Trophoblast cell (in vitro differentiated cells and primary cell): Measurements from ENCODE around the gene NSD1.

ENCODE experiments used
- DNase-seq, 2 donors: peaks; one replicate each; pipeline ENCODE4 v3.0.0-alpha.2; 2016
- H2AFZ ChIP-seq: 2 replicates; pipeline ENCODE4 v1.6.1; 2013; ENCODE audit warnings: low read length, moderate library complexity, mild to moderate bottlenecking; ENCODE audit not compliant: insufficient read depth, poor library complexity
- H2AK5ac ChIP-seq: 2 replicates; pipeline ENCODE4 v1.6.1; 2013; ENCODE audit warnings: mild to moderate bottlenecking, low read length
- H2BK120ac ChIP-seq: 2 replicates; pipeline ENCODE4 v1.6.1; 2013; ENCODE audit warnings: low read length, mild to moderate bottlenecking, moderate library complexity; ENCODE audit not compliant: insufficient read depth, poor library complexity
- H2BK12ac ChIP-seq: 2 replicates; pipeline ENCODE4 v1.6.1; 2013; ENCODE audit warnings: mild to moderate bottlenecking, low read length, moderate library complexity
- H2BK5ac ChIP-seq: 2 replicates; pipeline ENCODE4 v1.6.1; 2013; ENCODE audit warnings: low read length, low read depth, moderate library complexity, mild to moderate bottlenecking; ENCODE audit not compliant: poor library complexity
- H3K14ac ChIP-seq: 2 replicates; pipeline ENCODE4 v1.6.1; 2013; ENCODE audit warnings: mild to moderate bottlenecking, low read length
- H3K18ac ChIP-seq: 2 replicates; pipeline ENCODE4 v1.6.1; 2013; ENCODE audit warnings: mild to moderate bottlenecking, low read length
- H3K23ac ChIP-seq: 2 replicates; pipeline ENCODE4 v1.6.1; 2013; ENCODE audit warnings: low read length
- H3K27ac ChIP-seq: 2 replicates; pipeline ENCODE4 v1.5.1; 2013; ENCODE audit warnings: low read depth, mild to moderate bottlenecking, inconsistent platforms, low read length, moderate library complexity
- H3K27me3 ChIP-seq: 2 replicates; pipeline ENCODE4 v1.6.1; 2013; ENCODE audit warnings: inconsistent platforms, mild to moderate bottlenecking, low read length, moderate library complexity; ENCODE audit not compliant: insufficient read depth
- H3K36me3 ChIP-seq, 2 experiments: 1 replicate in 1 of 2; 2 replicates in 1 of 2; pipeline ENCODE4 v1.6.1; 2013; ENCODE audit warnings: low read length in 2 of 2, mild to moderate bottlenecking in 2 of 2, moderate library complexity in 1 of 2; ENCODE audit not compliant: insufficient read depth in 2 of 2, control insufficient read depth in 1 of 2
- H3K4ac ChIP-seq: 2 replicates; pipeline ENCODE4 v1.6.1; 2013; ENCODE audit warnings: low read depth, mild to moderate bottlenecking, low read length, moderate library complexity
- H3K4me1 ChIP-seq, 2 experiments: 1 replicate in 1 of 2; 2 replicates in 1 of 2; pipeline ENCODE4 v1.6.1; 2013; ENCODE audit warnings: low read length in 2 of 2, mild to moderate bottlenecking in 2 of 2, moderate library complexity in 1 of 2; ENCODE audit not compliant: insufficient read depth in 2 of 2, control insufficient read depth in 1 of 2
- H3K4me2 ChIP-seq: 2 replicates; pipeline ENCODE4 v1.6.1; 2013; ENCODE audit warnings: inconsistent platforms, mild to moderate bottlenecking, low read length, moderate library complexity
- H3K4me3 ChIP-seq: 2 replicates; pipeline ENCODE4 v1.5.1; 2013; ENCODE audit warnings: mild to moderate bottlenecking, low read depth, low read length, inconsistent platforms
- H3K79me1 ChIP-seq: one replicate; pipeline ENCODE4 v1.6.1; 2013; ENCODE audit warnings: low read length
- H3K79me2 ChIP-seq: 2 replicates; pipeline ENCODE4 v1.6.1; 2013; ENCODE audit warnings: low read length, mild to moderate bottlenecking; ENCODE audit not compliant: control insufficient read depth, insufficient read depth, poor library complexity
- H3K9ac ChIP-seq: 2 replicates; pipeline ENCODE4 v1.6.1; 2013; ENCODE audit warnings: mild to moderate bottlenecking, low read length
- H3K9me3 ChIP-seq: 2 replicates; pipeline ENCODE4 v1.6.1; 2013; ENCODE audit warnings: low read depth, mild to moderate bottlenecking, control low read depth, inconsistent platforms, low read length; ENCODE audit not compliant: insufficient read depth
- H4K12ac ChIP-seq: 2 replicates; pipeline ENCODE4 v1.6.1; 2013; ENCODE audit warnings: low read depth, mild to moderate bottlenecking, low read length, moderate library complexity
- H4K8ac ChIP-seq: 2 replicates; pipeline ENCODE4 v1.6.1; 2013; ENCODE audit warnings: low read depth, mild to moderate bottlenecking, low read length, moderate library complexity
- H4K91ac ChIP-seq: one replicate; pipeline ENCODE4 v1.6.1; 2013; ENCODE audit warnings: low read depth, mild to moderate bottlenecking, low read length, moderate library complexity
- WGBS: extraction: QIAGEN DNeasy Blood & Tissue Kit; methylation state at CpG from one replicate; pipeline ENCODE4 v1.1.7; 2013; ENCODE audit warnings: missing lambda C conversion rate; ENCODE audit not compliant: insufficient read length, insufficient coverage; ENCODE audit errors: extremely low coverage; 5-methylcytosine and 5-hydroxymethylcytosine counted together

The NSD1 gene

DNA sequence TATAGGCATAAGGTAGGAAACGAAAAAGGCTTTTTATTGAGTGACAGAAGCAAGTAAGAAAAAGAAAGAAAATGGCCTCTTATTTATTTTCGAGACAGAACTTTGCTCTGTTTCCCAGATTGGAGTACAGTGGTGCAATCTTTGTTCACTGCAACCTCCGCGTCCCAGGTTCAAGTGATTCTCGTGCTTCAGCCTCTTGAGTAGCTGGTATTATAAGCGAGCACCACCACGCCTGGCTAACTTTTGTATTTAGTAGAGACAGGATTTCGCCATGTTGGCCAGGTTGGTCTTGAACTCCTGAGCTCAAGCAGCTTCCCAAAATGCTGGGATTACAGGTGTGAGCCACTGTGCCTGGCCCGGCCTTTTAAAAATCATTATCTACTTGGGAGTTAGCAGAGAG lies 70.7 kb downstream of the NSD1 start:
- DNase-seq: no peak
- Histone ChIP-seq H4K8ac (no peak overlapping the region), H2BK120ac (no peak overlapping the region), H3K79me2 (no peaks in the 10 kb centered on the region), H3K4me2 (no peak overlapping the region), H2BK12ac (no peak overlapping the region), H3K23ac (no peak overlapping the region), H2AK5ac (no peak overlapping the region), H3K27ac (no peak overlapping the region), H3K4me1 (no peaks in the 10 kb centered on the region), H4K91ac (no peak overlapping the region), H2BK5ac (no peak overlapping the region), H3K9ac (no peak overlapping the region), H3K18ac (no peak overlapping the region), H3K79me1 (no peaks in the 10 kb centered on the region), H3K9me3 (no peaks in the 10 kb centered on the region), H3K36me3 (peaks cover 33 to 34% of the 10 kb centered on the region in 2 experiments), H2AFZ (no peak overlapping the region), H4K12ac (no peak overlapping the region), H3K14ac (no peak overlapping the region), H3K4ac (no peak overlapping the region), H3K27me3 (no peaks in the 10 kb centered on the region), H3K4me3 (no peak overlapping the region)
- no CpG with 5 or more reads among the region's 9 CpGs for WGBS

DNA sequence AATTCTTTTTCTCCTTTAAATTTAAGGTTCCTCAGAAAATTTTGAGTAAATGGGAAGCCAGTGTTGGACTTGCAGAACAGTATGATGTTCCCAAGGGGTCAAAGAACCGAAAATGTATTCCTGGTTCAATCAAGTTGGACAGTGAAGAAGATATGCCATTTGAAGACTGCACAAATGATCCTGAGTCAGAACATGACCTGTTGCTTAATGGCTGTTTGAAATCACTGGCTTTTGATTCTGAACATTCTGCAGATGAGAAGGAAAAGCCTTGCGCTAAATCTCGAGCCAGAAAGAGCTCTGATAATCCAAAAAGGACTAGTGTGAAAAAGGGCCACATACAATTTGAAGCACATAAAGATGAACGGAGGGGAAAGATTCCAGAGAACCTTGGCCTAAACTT lies 76.0 kb downstream of the NSD1 start:
- Histone ChIP-seq H3K4me1 (no peaks in the 10 kb centered on the region), H3K14ac (no peak overlapping the region), H3K27me3 (no peaks in the 10 kb centered on the region), H3K79me1 (no peaks in the 10 kb centered on the region), H3K79me2 (no peaks in the 10 kb centered on the region), H2BK5ac (no peak overlapping the region), H2AFZ (no peak overlapping the region), H3K9ac (no peak overlapping the region), H3K4me3 (no peak overlapping the region), H2BK12ac (no peak overlapping the region), H4K8ac (no peak overlapping the region), H2AK5ac (no peak overlapping the region), H3K36me3 (peaks cover 27 to 43% of the 10 kb centered on the region in 2 experiments), H3K27ac (no peak overlapping the region), H3K18ac (no peak overlapping the region), H3K9me3 (no peaks in the 10 kb centered on the region), H3K4me2 (no peak overlapping the region), H4K91ac (no peak overlapping the region), H3K23ac (no peak overlapping the region), H3K4ac (no peak overlapping the region), H2BK120ac (no peak overlapping the region), H4K12ac (no peak overlapping the region)
- no peak for DNase-seq
- no CpG with 5 or more reads among the region's 4 CpGs for WGBS

DNA sequence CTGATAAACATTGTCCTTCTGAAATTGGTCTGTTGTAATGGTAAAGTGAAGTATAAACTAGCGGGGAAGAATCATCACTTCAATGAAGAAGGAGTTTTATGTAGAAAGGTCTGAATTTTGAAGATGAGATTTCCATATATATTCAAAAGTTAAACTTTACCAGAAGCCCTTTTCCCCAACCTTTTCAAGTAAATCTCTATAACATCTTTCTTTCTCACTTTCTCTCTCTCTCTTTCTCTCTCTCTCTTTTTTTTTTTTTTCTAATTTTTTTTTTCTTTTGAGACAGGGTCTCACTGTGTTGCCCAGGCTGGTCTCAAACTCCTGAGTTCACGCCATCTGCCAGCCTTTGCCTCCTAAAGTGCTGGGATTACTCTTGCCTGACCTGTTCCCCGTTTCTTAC lies 78.7 kb downstream of the NSD1 start:
- H3K4me3 ChIP-seq: no peak overlapping the region
- no peak overlapping the region for H3K9ac ChIP-seq
- H2AK5ac ChIP-seq: no peak overlapping the region
- H2BK5ac ChIP-seq: no peak overlapping the region
- H3K36me3 ChIP-seq: peaks cover 29 to 42% of the 10 kb centered on the region in 2 experiments
- no peaks in the 10 kb centered on the region for H3K79me2 ChIP-seq
- no peak overlapping the region for H4K12ac ChIP-seq
- H3K79me1 ChIP-seq: no peaks in the 10 kb centered on the region
- no peak overlapping the region for H2BK12ac ChIP-seq
- H4K91ac ChIP-seq: no peak overlapping the region
- H3K27me3 ChIP-seq: no peaks in the 10 kb centered on the region
- no peak overlapping the region for H3K4ac ChIP-seq
- no peak overlapping the region for H3K18ac ChIP-seq
- no peak overlapping the region for H2AFZ ChIP-seq
- no peak overlapping the region for H4K8ac ChIP-seq
- no peak overlapping the region for H3K14ac ChIP-seq
- H3K9me3 ChIP-seq: no peaks in the 10 kb centered on the region
- H3K27ac ChIP-seq: no peak overlapping the region
- H3K23ac ChIP-seq: no peak overlapping the region
- no CpG with 5 or more reads among the region's 3 CpGs for WGBS
- H2BK120ac ChIP-seq: no peak overlapping the region
- no peak for DNase-seq
- H3K4me1 ChIP-seq: no peaks in the 10 kb centered on the region
- H3K4me2 ChIP-seq: no peak overlapping the region

DNA sequence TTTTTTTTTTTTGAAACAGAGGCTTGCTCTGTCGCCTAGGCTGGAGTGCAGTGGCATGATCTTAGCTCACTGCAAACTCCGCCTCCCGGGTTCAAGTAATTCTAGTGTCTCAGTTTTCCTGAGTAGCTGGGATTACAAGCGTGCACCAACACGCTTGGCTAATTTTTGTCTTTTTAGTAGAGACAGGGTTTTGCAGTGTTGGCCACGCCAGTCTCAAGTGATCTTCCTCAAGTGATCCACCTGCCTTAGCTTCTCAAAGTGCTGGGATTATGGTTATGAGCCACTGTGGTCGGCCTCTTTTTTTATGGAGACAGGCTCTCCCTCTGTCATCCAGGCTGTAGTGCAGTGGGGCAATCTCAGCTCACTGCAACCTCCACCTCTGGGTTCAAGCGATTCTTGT lies 87.0 kb downstream of the NSD1 start:
- H3K14ac ChIP-seq: no peak overlapping the region
- H2BK5ac ChIP-seq: no peak overlapping the region
- H2BK12ac ChIP-seq: no peak overlapping the region
- H3K23ac ChIP-seq: no peak overlapping the region
- no peak overlapping the region for H3K4ac ChIP-seq
- no peak overlapping the region for H3K9ac ChIP-seq
- no peak overlapping the region for H3K27ac ChIP-seq
- H3K4me2 ChIP-seq: no peak overlapping the region
- H3K27me3 ChIP-seq: no peaks in the 10 kb centered on the region
- H3K9me3 ChIP-seq: no peaks in the 10 kb centered on the region
- no peak overlapping the region for H4K8ac ChIP-seq
- no peak overlapping the region for H3K4me3 ChIP-seq
- DNase-seq: no peak
- peaks cover 5 to 6% of the 10 kb centered on the region in 2 experiments for H3K36me3 ChIP-seq
- no peak overlapping the region for H4K91ac ChIP-seq
- H3K79me1 ChIP-seq: no peaks in the 10 kb centered on the region
- no peak overlapping the region for H2BK120ac ChIP-seq
- H2AFZ ChIP-seq: no peak overlapping the region
- H4K12ac ChIP-seq: no peak overlapping the region
- no CpG with 5 or more reads among the region's 8 CpGs for WGBS
- no peak overlapping the region for H3K18ac ChIP-seq
- no peaks in the 10 kb centered on the region for H3K4me1 ChIP-seq
- H2AK5ac ChIP-seq: no peak overlapping the region
- H3K79me2 ChIP-seq: peaks cover 2% of the 10 kb centered on the region
